Measurements from ENCODE around the gene GABARAP. TPM values are rescaled to one million over a fixed set of nuclear protein-coding genes. Genes with fewer than 3 reads are reported as not detected.

Gene GABARAP
- total and polyA plus RNA-seq, 2 of the 13 experiments (the other 11 are each of a cell fraction or from before 2014, with no cell fraction given) = 161 to 310 TPM

DNA sequence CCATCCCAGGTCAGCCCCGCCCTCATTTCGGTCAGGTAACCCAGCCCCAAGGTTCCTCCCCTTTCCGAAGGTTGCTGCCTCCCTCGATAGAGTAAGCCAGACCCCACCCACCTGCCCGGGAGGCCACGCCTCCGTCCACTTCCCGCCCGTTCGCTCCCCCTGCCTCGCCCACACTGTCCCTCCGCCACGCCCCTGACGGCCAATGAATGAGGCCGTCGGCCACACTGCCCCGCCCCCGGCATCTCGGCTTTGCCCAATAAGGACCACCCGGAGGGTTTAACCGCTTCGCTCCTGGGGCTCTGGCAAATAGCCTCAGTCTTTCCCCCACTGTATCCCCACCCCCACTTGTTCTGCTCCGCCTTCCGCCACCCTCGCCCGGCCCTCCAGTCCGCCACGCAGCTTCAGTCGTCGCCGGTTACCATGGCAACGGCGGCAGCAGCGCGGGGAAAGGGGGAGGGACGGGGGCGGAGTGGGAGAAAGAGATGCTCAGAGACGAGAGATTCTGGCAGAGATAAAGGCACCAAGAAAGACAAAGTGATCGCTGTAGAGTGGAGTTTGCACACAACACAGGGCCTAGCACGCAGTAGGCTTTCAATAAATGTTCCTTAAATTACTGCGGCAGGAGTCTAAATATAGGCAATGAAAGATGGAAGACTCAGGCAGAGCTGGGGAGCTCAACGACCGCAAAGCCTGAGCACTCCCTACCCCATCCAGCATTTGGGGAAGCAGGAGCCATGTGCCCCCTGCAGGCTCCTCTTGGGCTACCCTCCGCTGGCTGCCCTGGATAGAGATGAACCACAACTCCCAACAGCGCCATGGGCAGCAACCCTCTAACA lies 27.7 kb downstream of the GABARAP start (continued):
- TF ChIP-seq MAFF (IDR thresholded peaks at IDR 0.05; ENCODE audit: low read depth, low read length) = no peak
- TF ChIP-seq ZNF557 (CRISPR knock-in tag; IDR thresholded peaks at IDR 0.05) = no peak
- TF ChIP-seq BORCS8-MEF2B (CRISPR knock-in tag; IDR thresholded peaks at IDR 0.05) = 0 out of 2 replicates have a peak, but pooled peaks have one; percentile 27
- no peak for TF ChIP-seq ZNF724P (CRISPR knock-in tag; IDR thresholded peaks at IDR 0.05; ENCODE audit: borderline replicate concordance)
- TF ChIP-seq DR1 (CRISPR knock-in tag; IDR thresholded peaks at IDR 0.05) = no peak
- no peak for TF ChIP-seq NR3C1 (CRISPR knock-in tag; IDR thresholded peaks at IDR 0.05)
- TF ChIP-seq ATF7 (IDR thresholded peaks at IDR 0.05) = no peak
- no peak for TF ChIP-seq ATF7 (CRISPR knock-in tag; IDR thresholded peaks at IDR 0.05)
- TF ChIP-seq PAF1 (CRISPR knock-in tag; IDR thresholded peaks at IDR 0.05) = no peak
- TF ChIP-seq ZNF605 (CRISPR knock-in tag; IDR thresholded peaks at IDR 0.05) = peak; percentile 87
- TF ChIP-seq NR2C2 (CRISPR knock-in tag; IDR thresholded peaks at IDR 0.05; ENCODE audit: borderline replicate concordance) = peak; percentile 67; the same call in 1 of the 2 replicates
- no peak for TF ChIP-seq ZKSCAN5 (CRISPR knock-in tag; IDR thresholded peaks at IDR 0.05)
- no peak for TF ChIP-seq MYNN (CRISPR knock-in tag; IDR thresholded peaks at IDR 0.05; ENCODE audit: low read depth)
- no peak for TF ChIP-seq ZNF224 (CRISPR knock-in tag; IDR thresholded peaks at IDR 0.05)
- TF ChIP-seq KLF11 (CRISPR knock-in tag; IDR thresholded peaks at IDR 0.05) = no peak
- TF ChIP-seq NAIF1 (CRISPR knock-in tag; IDR thresholded peaks at IDR 0.05; ENCODE audit: borderline replicate concordance) = no peak; the same call in 1 of the 2 replicates
- peak; percentile 51; the same call in 1 of the 2 replicates for TF ChIP-seq CHD2 (IDR thresholded peaks at IDR 0.05; ENCODE audit: low read depth, low read length)
- TF ChIP-seq ZSCAN31 (CRISPR knock-in tag; IDR thresholded peaks at IDR 0.05; ENCODE audit: low read depth) = no peak
- TF ChIP-seq, protein P1, sequence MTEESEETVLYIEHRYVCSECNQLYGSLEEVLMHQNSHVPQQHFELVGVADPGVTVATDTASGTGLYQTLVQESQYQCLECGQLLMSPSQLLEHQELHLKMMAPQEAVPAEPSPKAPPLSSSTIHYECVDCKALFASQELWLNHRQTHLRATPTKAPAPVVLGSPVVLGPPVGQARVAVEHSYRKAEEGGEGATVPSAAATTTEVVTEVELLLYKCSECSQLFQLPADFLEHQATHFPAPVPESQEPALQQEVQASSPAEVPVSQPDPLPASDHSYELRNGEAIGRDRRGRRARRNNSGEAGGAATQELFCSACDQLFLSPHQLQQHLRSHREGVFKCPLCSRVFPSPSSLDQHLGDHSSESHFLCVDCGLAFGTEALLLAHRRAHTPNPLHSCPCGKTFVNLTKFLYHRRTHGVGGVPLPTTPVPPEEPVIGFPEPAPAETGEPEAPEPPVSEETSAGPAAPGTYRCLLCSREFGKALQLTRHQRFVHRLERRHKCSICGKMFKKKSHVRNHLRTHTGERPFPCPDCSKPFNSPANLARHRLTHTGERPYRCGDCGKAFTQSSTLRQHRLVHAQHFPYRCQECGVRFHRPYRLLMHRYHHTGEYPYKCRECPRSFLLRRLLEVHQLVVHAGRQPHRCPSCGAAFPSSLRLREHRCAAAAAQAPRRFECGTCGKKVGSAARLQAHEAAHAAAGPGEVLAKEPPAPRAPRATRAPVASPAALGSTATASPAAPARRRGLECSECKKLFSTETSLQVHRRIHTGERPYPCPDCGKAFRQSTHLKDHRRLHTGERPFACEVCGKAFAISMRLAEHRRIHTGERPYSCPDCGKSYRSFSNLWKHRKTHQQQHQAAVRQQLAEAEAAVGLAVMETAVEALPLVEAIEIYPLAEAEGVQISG (CRISPR knock-in tag; IDR thresholded peaks at IDR 0.05) = peak; percentile 59; the same call in 1 of the 2 replicates
- no peak; the same call in 1 of the 2 replicates for TF ChIP-seq CEBPG (CRISPR knock-in tag; IDR thresholded peaks at IDR 0.05)
- TF ChIP-seq NFYC (CRISPR knock-in tag; IDR thresholded peaks at IDR 0.05) = peak; percentile 85
- no peak for TF ChIP-seq ZNF512B (CRISPR knock-in tag; IDR thresholded peaks at IDR 0.05; ENCODE audit: borderline replicate concordance)
- no peak for TF ChIP-seq ZNF569 (CRISPR knock-in tag; IDR thresholded peaks at IDR 0.05; ENCODE audit: borderline replicate concordance)
- no peak for TF ChIP-seq AGO2 (optimal IDR thresholded peaks at IDR 0.05; ENCODE audit: low read depth, low read length)
- TF ChIP-seq ELF3 (CRISPR knock-in tag; IDR thresholded peaks at IDR 0.05) = no peak
- TF ChIP-seq ZNF629 (CRISPR knock-in tag; conservative IDR thresholded peaks at IDR 0.05) = no peak
- TF ChIP-seq ZNF660 (CRISPR knock-in tag; IDR thresholded peaks at IDR 0.05; ENCODE audit: borderline replicate concordance, low read depth) = no peak
